ENCODE data around the gene SHMT1.

DNA sequence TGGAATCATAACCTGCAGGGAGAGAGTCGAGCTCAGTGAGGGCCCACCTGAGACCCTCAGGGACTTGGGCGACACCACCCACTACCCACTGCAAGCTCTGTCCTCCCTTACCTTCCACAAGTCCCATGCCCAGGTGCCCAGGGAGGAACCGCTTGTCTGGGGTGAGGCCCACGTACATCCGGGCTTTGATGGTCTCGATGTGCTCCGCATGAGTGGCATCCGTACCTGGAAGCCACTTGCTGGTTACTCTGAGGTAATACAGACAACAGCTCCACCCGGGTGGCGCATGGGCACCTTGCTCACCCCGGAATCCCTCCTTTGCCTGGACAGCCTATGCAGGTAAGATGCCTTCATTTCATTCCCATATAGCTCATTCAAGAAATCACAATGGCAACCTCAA is 78.1 kb downstream of the SHMT1 start:
- TF ChIP-seq, protein P1, sequence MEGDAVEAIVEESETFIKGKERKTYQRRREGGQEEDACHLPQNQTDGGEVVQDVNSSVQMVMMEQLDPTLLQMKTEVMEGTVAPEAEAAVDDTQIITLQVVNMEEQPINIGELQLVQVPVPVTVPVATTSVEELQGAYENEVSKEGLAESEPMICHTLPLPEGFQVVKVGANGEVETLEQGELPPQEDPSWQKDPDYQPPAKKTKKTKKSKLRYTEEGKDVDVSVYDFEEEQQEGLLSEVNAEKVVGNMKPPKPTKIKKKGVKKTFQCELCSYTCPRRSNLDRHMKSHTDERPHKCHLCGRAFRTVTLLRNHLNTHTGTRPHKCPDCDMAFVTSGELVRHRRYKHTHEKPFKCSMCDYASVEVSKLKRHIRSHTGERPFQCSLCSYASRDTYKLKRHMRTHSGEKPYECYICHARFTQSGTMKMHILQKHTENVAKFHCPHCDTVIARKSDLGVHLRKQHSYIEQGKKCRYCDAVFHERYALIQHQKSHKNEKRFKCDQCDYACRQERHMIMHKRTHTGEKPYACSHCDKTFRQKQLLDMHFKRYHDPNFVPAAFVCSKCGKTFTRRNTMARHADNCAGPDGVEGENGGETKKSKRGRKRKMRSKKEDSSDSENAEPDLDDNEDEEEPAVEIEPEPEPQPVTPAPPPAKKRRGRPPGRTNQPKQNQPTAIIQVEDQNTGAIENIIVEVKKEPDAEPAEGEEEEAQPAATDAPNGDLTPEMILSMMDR (IDR thresholded peaks at IDR 0.05): no peak
- no peak for TF ChIP-seq ZFX (IDR thresholded peaks at IDR 0.05; ENCODE audit: borderline replicate concordance)
